SKM-1 (cell line): ENCODE results near the gene CAPN10.

ENCODE experiments used
- DNase-seq: peaks from one replicate; lab custom pipeline; 2025; ENCODE audit not compliant: unreplicated experiment; lab: John Stamatoyannopoulos, UW

CAPN10 gene

DNA sequence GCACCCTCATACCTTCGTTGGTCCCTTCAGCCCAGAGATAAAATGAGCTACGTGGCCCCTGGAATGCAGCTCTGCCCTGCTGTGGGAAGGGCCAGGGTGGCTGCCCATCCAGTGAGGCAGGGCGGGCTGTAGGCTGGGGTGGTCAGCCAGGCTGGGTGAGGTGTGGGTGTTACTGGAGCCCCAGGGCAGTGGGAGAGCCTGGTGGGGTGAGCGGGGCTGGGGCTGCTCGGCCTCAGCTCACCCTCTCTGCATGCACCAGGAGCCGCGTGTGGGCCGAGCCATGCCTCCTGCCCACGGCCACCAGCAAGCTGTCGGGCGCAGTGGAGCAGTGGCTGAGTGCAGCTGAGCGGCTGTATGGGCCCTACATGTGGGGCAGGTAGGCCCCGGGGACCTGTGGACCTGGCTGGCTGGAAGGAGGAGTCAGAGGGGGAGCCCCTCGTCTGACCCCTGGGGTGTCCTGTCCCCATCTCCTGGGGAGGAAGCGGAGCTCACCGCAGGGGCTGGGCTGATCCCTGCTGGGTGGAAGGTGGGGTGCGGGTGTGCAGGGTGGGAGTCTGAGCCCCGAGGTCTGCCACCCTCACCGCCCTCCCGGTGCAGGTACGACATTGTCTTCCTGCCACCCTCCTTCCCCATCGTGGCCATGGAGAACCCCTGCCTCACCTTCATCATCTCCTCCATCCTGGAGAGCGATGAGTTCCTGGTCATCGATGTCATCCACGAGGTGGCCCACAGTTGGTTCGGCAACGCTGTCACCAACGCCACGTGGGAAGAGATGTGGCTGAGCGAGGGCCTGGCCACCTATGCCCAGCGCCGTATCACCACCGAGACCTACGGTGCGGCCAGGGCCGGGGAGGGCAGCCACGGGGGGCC is 12.8 kb upstream of the CAPN10 start:
- DNase-seq = no peak

- DNase-seq = no peak
Measured at GRCh38 chr2:240574386-240575100, 12.0 kb upstream of the CAPN10 start.

GRCh38 chr2:240575101-240575965 is 11.2 kb upstream of the CAPN10 start:
- no peak for DNase-seq

- DNase-seq = no peak
Measured at GRCh38 chr2:240576036-240576435, 10.5 kb upstream of the CAPN10 start.

- no peak for DNase-seq
Measured at GRCh38 chr2:240576436-240577205, 9.9 kb upstream of the CAPN10 start.

DNA sequence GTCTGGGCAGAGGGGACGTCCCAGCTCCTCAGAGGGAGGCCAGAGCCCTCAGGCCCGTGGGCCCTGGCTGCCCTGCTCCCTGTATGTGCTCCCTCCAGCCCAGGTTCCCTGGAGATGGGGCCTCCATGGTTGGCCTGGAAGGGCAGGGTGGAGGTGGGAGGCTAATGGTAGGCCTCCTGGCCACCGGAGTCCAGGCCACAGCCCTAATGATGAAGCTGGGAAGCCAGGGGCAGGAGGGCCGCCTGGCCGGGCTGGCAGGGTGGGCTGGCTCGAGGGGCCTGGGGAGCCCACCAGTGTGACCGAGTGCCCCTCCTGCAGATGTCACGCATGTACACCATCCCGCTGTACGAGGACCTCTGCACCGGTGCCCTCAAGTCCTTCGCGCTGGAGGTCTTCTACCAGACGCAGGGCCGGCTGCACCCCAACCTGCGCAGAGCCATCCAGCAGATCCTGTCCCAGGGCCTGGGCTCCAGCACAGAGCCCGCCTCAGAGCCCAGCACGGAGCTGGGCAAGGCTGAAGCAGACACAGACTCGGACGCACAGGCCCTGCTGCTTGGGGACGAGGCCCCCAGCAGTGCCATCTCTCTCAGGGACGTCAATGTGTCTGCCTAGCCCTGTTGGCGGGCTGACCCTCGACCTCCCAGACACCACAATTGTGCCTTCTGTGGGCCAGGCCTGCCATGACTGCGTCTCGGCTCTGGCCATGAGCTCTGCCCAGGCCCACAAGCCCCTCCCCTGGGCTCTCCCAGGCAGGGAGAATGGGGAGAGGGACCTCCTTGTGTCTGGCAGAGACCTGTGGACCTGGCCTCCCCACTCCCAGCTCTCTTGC is 9.0 kb upstream of the CAPN10 start:
- no peak for DNase-seq

GRCh38 chr2:240578110-240578450 is 8.5 kb upstream of the CAPN10 start:
- no peak for DNase-seq

DNA sequence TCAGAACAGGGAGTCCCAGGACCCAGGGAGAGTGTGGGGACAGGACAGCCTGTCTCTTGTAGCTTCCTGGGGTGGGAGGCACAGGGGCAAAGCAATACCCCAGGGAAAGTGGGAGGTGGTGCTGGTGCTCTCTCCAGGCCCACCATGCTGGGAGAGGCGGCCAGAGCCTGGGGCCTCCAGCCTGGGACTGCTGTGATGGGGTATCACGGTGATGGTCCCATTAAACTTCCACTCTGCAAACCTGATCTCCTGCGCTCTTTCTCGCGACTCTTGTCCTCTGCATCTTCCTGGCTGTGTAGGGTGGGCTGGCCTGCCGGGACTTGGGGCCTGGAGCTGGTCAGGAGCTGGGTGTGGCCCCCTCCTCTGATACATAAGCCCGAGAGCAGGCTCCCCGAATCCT is 8.0 kb upstream of the CAPN10 start:
- no peak for DNase-seq

GRCh38 chr2:240579071-240579762 is 7.3 kb upstream of the CAPN10 start:
- no peak for DNase-seq

DNA sequence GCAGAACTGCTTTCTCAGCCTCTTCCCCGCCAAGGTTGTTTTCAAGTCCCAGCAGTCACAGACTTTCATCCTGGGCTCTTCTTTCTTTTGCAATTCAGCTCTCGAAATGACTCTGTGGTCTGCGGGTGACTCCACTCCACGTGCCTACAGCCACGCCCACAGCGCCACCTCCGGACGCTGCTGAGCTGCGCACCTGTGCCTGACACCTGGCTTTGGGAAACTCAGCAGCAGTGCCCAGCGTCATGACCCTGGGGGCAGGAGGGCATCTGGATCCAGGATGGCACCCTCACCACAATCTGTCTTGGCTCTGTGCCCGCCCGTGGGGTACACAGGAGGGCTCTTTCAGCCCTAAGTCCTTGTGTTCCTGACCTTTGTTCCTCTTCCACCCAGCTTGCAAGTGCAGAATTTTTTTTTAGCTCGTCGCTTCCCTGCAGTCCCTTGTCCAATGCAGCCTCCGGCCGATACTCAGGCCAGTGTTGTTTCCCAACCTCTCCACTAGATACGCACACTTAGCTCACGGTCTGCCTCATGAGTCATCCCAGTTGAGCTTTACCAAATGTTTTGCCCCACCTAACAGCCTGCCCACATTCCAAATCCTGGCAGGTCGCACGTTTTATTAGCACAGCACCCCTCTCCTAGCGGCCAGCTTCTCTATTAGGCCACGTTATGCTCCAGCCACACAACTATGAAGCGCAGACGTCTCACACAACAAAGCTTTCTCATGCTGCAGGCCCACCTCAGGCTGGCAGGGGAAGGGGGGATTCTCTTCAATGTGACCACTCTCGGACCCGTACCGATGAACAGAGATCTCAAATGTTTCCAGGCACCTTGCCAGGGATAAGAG is 6.5 kb upstream of the CAPN10 start:
- peak; percentile 88 for DNase-seq

DNA sequence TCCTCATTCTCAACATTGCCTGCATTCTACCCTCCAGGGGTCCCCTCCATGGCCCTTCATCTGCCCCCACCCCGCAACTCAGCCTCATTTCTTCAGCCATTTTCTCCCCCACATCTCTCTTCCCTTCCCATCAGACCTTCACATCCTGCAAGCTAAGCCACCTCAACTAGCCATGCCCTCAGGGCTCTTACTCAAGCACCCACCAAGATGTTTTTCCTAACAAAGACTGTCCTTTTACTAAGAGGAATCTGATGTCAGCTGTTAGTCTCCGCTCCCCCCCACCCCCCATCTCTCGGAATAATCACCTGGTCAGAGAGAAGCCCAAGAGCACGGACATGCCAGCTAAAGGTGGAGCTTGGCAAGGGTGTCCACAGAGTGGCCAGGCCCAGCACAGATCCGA is 4.7 kb upstream of the CAPN10 start:
- no peak for DNase-seq

GRCh38 chr2:240582781-240583180 is 3.8 kb upstream of the CAPN10 start:
- no peak for DNase-seq

- no peak for DNase-seq
Measured at GRCh38 chr2:240583774-240584173, 2.8 kb upstream of the CAPN10 start.

DNA sequence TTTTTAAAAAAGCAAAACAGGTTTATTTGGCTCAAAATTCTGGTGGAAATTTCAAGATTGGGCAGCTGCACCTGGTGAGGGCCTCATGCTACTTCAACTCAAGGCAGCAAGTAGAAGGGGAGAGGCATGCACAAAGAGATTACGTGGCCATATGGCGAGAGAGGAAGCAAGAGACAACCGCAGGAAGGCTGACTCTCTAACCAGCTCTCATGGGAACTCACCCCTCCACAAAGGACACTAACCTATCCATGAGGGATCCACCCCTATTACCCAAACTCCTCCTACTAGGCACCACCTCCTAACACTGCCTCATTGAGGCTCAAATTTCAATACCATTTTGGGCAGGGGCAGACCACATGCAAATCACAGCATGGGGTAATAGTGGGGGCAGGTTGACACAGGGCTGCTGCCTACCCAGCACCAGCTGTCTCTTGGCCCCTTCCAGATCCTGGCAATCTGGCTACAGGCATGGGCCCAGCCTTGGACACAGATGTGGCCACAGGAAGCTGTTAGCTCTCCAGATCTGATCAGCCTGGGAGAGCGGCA is 2.0 kb upstream of the CAPN10 start:
- peak; percentile 38 for DNase-seq

DNA sequence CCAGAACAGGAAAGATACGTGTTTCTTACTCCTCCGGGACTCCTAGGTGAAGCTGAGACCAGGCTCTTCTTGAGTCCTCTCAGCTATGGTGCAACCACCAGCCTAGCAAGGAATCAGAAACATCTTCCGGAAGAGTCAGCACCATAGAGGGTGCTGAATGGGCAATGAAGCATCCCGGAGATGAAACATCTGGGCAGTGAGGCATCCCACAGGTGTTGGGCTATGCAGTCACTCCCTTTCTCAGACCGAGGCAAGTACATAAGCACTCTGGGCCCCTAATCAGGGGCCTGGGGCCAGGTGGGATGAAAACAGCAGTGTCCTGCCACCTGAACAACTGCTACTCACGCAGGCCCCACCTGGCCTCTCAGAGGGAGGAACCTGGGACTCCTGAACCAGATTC is 1.4 kb upstream of the CAPN10 start:
- no peak for DNase-seq

DNA sequence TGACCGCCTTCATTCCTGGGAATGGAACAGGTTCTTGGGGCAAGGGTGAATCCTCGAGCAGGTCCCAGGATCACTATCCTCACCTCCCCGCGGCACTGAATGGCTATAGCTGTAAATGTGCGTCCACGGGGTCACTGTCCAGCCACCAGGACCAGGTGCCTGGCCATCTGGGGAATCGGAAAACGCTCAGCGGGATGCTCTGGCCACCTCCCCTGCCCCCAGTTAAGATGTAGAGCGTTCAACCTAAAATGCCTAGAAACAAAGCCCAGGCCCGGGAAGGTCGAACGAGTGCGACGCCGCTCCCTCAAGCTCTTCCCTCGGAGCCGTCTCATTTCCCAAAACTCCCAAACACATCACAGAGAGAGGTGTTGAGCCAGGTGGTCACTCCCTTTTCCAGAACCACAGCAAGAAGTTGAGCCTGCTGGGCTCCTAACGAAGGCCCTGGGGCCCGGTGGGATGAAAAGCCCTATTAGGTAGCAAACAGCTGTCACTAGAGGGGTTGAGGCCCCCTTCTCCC is 795 bp upstream of the CAPN10 start:
- DNase-seq = no peak

GRCh38 chr2:240586919-240587800 is 626 bp downstream of the CAPN10 start:
- no peak for DNase-seq
